ENCODE measurements around the gene ANKRD33.
"Not testable (repeated sequence)": the region's sequence is repeated elsewhere in the genome, so short reads cannot be mapped to it uniquely, and the experiment has no call there.

The ANKRD33 gene

DNA sequence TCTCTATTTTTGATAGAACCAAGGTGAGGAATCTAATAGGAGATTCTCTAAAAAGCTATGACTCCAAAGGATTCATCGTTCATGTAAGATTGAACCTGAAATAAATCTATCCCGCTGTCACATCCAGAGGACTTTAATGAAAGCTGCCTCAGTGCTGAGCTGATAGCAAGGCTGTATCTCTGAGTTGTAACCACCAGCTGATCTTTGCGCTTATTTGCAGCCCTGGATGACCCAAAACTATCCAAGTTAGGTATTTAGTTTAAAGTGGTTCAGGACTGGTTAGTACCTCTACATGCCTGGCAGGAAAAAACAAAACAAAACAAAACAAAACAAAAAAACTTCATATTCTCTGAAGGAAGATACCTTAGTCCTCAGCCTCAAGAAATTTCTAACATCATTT is 8.8 kb upstream of the ANKRD33 start:
- H3K4me3 ChIP-seq (ENCODE audit: low read depth, low read length) = no peak overlapping the region
- DNase-seq (ENCODE audit: low read depth) = no peak
- TF ChIP-seq, protein P1, sequence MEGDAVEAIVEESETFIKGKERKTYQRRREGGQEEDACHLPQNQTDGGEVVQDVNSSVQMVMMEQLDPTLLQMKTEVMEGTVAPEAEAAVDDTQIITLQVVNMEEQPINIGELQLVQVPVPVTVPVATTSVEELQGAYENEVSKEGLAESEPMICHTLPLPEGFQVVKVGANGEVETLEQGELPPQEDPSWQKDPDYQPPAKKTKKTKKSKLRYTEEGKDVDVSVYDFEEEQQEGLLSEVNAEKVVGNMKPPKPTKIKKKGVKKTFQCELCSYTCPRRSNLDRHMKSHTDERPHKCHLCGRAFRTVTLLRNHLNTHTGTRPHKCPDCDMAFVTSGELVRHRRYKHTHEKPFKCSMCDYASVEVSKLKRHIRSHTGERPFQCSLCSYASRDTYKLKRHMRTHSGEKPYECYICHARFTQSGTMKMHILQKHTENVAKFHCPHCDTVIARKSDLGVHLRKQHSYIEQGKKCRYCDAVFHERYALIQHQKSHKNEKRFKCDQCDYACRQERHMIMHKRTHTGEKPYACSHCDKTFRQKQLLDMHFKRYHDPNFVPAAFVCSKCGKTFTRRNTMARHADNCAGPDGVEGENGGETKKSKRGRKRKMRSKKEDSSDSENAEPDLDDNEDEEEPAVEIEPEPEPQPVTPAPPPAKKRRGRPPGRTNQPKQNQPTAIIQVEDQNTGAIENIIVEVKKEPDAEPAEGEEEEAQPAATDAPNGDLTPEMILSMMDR (IDR thresholded peaks at IDR 0.05; ENCODE audit: control insufficient read depth, extremely low read depth, insufficient read depth) = no peak

DNA sequence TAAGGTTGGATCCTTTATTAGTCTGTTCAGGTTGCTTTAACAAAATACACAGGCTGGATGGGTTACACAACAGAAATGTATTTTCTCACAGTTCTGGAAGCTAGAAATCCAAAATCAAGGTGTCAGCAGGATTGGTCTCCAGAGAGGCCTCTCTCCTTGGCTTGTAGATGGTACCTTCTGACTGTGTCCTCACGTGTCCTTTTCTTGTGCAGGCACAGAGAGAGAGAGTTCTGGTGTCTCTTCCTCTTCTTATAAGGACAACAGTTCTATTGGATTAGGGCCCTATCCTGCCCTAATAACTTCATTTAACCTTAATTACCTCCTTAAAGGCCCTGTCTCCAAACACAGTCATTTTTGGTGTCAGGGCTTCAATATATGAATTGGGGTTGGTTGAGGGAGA is 4.6 kb upstream of the ANKRD33 start:
- TF ChIP-seq, protein P1 (IDR thresholded peaks at IDR 0.05; ENCODE audit: control insufficient read depth, extremely low read depth, insufficient read depth) = no peak
- no peak for DNase-seq (ENCODE audit: low read depth)
- H3K4me3 ChIP-seq (ENCODE audit: low read depth, low read length) = no peak overlapping the region

DNA sequence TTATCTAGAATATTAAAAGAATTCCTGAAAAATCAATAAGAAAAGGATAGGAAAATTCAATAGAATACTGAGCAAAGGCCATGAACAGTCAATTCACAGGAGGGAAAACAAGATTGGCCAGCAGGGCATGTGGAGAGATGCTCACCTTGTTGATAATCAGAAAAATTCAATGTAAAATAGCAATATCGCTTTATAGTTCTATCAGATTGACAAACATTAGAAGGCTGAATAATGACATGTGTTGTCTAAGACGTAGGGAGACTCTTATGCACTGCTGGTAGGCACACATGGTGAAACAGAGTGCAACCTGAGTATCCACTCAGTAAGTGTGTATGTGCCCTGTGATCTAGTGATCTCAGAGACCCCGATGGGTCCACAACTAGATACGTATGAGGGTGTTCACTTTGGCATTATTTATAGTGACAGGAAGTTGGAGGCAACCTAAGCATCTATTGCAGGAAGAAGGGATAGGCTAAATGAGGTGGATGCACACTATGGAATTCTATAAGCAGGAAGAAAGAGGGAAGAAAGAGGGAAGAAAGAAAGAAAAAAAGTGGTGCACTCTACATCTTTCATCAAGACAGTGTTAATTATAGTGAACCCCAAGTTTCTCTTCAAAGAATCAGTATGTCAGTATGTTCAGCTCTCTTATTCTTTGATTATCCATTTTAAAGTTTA is 3.8 kb upstream of the ANKRD33 start:
- TF ChIP-seq, protein P1 (IDR thresholded peaks at IDR 0.05; ENCODE audit: control insufficient read depth, extremely low read depth, insufficient read depth) = no peak
- no peak overlapping the region for H3K4me3 ChIP-seq (ENCODE audit: low read depth, low read length)
- no peak for DNase-seq (ENCODE audit: low read depth)

DNA sequence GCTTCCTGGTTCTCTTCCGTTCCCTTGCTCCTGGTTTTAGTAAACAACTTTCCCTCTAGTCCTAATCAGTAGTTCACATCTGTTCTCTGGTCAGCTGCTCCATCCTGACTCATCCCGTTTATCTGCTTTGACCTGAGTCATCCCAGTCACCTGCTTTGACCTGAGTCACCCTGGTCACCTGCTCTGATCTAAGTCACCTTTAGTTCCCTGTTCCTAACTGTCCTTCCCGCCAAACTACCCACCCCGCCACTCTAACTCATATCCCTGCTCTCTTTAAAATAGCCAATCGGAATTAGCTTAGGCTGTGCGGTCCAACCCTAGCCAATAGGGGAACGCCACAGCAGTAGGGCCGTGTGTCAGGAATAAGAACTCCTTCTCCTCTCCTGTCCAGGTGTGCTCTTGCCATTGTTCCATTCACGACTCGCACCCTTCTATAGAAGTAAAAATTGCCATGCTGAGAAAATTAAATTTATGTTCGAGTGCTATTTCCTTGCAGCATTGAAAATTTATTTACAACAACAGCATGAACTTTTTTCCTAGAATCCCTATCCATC is 3.1 kb upstream of the ANKRD33 start:
- DNase-seq (ENCODE audit: low read depth) = peak; percentile 82
- TF ChIP-seq, protein P1 (IDR thresholded peaks at IDR 0.05; ENCODE audit: control insufficient read depth, extremely low read depth, insufficient read depth) = no peak
- no peak overlapping the region for H3K4me3 ChIP-seq (ENCODE audit: low read depth, low read length)

DNA sequence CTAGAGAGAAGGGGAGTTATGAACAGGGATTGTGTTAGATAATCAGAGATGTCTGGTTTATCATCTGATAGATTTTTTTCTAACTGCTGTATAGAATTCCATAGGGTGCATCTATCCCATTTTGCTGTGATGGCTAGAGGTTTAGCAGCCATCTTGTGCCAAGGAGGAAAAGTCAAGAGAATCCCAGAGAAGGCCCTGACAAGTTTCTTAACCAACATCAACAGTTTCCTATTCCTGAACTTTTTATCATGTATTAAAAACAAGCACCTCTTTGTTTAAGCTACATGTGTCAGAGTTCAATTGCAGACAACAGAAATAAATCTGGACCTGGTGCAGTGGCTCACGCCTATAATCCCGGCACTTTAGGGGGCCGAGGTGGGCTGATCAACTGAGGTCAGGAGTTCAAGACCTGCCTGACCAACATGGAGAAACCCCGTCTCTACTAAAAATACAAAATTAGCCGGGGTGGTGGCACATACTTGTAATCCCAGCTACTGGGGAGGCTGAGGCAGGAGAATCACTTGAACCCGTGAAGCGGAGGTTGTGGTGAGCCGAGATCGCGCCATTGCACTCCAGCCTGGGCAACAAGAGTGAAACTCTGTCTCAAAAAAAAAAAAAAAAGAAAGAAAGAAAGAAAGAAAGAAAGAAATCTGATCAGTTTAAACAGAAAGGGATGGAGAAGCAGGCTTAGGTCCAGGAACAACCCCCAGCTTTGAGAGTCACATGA is 2.4 kb upstream of the ANKRD33 start:
- not testable (repeated sequence) for DNase-seq (ENCODE audit: low read depth); H3K4me3 ChIP-seq (ENCODE audit: low read depth, low read length)

DNA sequence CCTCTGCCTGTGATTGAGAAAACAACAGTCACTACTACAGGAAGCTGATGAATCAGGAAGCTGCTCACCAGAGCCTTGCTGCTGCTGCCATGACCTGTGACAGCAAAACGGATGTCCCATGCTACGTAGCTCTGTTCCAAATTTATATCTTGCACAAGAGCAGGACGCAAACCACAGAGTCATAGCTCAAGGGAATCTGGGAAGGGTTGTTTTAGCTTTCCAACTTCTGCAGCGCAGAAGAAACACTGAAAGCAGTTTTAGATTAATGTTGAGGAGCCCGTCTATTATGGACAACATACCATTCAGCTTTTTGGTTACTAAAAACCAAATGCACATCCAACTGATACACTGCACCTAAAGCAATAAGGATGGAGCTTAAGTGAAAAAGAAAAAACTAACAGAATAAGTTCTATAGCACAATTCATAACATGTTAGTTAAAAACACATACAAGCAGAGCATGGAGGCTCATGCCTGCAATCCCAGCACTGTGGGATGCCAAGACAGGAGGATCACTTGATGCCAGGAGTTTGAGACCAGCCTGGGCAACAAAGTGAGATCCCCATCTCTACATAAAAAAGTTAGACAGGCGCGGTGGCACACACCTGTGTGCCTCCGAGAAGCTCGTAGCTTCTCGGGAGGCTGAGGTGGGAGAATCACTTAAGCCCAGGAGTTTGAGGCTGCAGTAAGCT is 1.7 kb upstream of the ANKRD33 start:
- TF ChIP-seq, protein P1 (IDR thresholded peaks at IDR 0.05; ENCODE audit: control insufficient read depth, extremely low read depth, insufficient read depth) = no peak
- H3K4me3 ChIP-seq (ENCODE audit: low read depth, low read length) = no peak overlapping the region
- DNase-seq (ENCODE audit: low read depth) = no peak

Measured in LNCaP clone FGC (cell line).